GM19193 (cell line): ENCODE data around the gene MARCHF2.

ENCODE experiments used
- POLR2A ChIP-seq: IDR thresholded peaks from 4 replicates; pipeline ENCODE4 v1.6.1; 2011; ENCODE audit not compliant: insufficient read depth, insufficient read length; ENCODE audit errors: extremely low read depth

The MARCHF2 gene

GRCh38 chr19:8388612-8388958, 24.5 kb upstream of the MARCHF2 start:
- no peak for TF ChIP-seq POLR2A

DNA sequence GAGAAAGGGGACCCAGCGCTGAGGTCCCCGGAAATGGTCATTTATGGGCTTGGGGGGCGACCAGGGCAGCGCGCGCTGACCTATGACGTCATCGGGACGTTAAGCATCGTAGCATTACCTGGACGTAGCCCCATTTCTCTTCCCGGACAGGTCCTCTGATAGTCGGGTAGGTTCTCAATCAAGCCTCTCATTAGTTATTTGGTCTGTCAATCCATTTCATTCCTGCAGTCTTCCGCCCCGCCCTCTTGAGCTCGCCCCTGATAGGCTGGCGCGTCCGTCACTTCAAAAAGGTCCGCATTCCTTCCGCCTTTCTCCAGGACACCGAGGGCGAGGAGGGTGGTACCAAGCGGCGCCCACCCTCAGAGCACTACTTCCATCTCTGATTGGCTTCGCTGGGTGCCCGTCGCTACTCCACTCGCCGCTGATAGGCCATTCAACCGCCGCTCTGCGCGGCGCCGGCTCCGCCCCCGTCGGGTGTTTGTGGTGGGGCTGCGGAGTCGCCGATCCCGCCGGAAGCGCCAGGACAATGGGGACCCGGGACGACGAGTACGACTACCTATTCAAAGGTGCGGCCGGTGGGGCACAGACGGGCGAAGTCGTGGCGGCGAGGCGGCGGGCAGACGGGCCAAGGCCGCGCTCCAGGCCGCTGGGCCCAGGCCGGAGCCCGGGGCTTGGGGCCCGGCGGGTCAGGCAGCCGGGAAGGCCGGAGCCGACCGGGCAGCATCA, 23.1 kb upstream of the MARCHF2 start, which contains the start of gene RAB11B:
Gene RAB11B, plus strand, starts transcription at position 470 of the 726 bp plus-strand sequence. Its CDS starts 57 bp downstream, at position 527.
- peak; percentile 69 for TF ChIP-seq POLR2A

- TF ChIP-seq POLR2A, result no peak
These were observed 22.5 kb upstream of the MARCHF2 start for GRCh38 chr19:8390617-8390981.

DNA sequence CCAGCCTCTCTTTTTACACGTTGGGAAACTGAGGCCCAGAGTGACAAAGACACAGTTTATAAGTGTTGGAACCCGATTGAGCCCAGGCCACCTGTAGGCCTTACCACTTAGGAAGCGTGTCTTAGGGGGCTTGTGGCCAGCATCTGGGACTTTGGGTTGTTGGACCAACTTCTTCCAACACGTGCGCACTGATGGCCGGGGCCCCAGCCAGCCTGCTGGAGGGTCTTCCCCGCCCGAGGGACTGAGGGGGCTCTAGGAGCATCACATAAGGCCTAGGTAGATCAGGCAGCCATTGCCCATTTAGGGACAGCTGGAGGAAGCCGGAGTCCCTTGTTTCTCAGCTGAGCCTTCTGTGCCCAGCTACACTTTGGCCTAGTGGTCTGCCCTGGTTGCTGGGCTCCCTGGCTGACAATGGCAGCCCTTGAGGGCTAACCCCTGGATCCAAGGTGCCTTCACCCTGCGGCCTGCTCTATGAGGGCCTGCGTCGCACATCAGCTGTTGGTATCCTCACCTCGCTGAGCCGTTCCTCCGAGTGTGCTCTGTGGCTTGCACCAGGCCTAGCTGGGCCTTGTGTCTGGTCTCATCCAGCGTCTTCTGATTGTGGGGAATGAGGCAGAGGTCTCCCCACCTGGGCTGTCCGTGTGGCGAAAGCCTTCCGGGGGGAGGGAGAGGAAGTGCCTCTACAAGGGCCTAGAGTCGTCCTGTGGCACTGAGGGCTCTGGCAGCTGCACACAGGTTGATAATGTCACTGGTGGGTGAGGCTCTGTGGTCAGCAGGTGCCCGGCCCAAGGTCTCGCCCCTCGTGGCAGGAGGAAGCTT, 21.7 kb upstream of the MARCHF2 start:
- TF ChIP-seq POLR2A, result no peak

DNA sequence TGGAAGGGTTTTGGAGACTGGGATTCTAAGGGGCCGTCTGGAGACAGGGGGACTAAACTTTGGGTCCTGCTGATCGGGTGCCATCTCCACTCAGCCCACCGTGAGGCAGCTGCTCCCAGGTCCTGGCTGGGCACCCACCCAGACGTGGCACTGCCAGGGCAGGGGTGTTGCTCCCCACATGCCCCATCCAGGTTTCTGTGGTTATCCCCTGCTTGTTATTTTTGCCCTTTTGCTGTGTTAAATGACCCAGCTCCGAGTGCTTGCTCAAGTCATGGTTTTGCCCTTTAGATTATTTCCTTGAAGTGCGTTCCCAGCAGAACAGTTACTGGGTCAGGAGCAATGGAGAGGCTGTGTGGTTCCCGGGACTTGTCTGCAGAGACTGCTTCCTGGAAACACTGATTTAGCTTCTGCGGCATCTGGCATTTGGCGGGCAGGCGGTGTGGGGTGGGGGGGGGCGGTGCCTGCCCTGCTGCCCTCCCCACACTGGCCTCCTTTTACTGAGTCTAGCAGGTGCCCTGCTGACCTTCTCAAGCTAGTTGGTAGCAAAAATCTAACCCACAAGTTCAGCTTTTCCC, 21.0 kb upstream of the MARCHF2 start:
- no peak for TF ChIP-seq POLR2A

DNA sequence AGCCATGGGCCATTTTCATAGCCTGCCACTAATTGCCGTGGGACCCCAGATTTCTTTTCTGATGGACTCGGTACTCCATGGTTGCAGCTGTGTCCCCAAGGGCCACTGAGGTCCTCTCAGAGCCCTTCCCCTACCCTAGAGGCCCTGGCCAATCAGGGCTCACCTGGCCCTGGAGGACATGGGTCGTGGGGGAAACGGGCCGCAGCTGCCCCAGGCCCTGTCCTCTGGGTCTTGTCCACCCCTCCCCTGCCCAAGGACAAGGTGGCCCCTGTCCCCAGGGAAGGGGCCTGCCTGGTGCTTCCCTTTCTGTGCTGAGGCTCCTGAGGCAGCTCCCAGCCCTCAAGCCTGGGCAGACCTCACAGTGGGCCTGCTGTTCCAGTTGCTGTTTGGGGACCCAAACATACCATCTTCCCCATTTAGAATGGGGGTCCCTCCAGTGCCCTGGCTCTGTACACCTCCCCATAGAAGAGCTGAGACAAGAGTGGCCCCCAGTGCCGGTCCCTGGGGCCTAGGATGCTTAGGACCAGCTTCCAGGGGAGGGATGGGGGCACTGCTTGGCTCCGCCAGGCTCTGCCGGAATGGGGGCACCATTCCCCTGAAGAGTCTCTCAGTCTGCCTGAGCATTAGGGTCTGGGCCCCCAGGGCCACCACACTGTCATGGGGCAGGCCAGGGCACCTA, 19.8 kb upstream of the MARCHF2 start:
- no peak for TF ChIP-seq POLR2A

- no peak for TF ChIP-seq POLR2A
These were observed 19.2 kb upstream of the MARCHF2 start for GRCh38 chr19:8393871-8394250.

GRCh38 chr19:8395621-8396082, 17.5 kb upstream of the MARCHF2 start:
- no peak for TF ChIP-seq POLR2A

- TF ChIP-seq POLR2A, result no peak
These were observed 16.9 kb upstream of the MARCHF2 start for GRCh38 chr19:8396185-8396562.

- TF ChIP-seq POLR2A, result no peak
These were observed 16.4 kb upstream of the MARCHF2 start for GRCh38 chr19:8396563-8397203.

- TF ChIP-seq POLR2A, result no peak
These were observed 15.8 kb upstream of the MARCHF2 start for GRCh38 chr19:8397271-8397670.

- no peak for TF ChIP-seq POLR2A
These were observed 15.3 kb upstream of the MARCHF2 start for GRCh38 chr19:8397746-8398310.

GRCh38 chr19:8398311-8398771, 14.8 kb upstream of the MARCHF2 start:
- TF ChIP-seq POLR2A, result no peak

- no peak for TF ChIP-seq POLR2A
These were observed 13.4 kb upstream of the MARCHF2 start for GRCh38 chr19:8399681-8400188.
